IMR-90 (cell line): ENCODE measurements around the gene PTH1R. TPM values are rescaled to one million over a fixed set of nuclear protein-coding genes. Genes with fewer than 3 reads are reported as not detected.

ENCODE experiments used
- ATAC-seq: fragments of 200-7000 bp; cut with Tn5 transposase; 2 replicates; pipeline ENCODE4 v1.9.1; 2020; ENCODE audit warnings: low read depth, mild to moderate bottlenecking, moderate library complexity
- BruUV-seq: library from RNA; stranded (reverse); fragments of 400-500 nt; replicated peaks from 2 replicates; lab custom pipeline; 2021; lab: Mats Ljungman, UMichigan
- CTCF ChIA-PET: fragments of 300-600 bp; formaldehyde crosslinking; extraction: SDS; loops from one replicate; lab custom pipeline; 2021; ENCODE audit warnings: antibody characterized with exemption; lab: Yijun Ruan, JAX
- POLR2A ChIA-PET: fragments of 300-600 bp; sonication (Branson Sonifier 250); formaldehyde crosslinking; loops from one replicate; lab custom pipeline; 2022; ENCODE audit warnings: antibody characterized with exemption; ENCODE audit not compliant: unreplicated experiment; lab: Charles Lee
- DNase-seq: peaks from one replicate; pipeline ENCODE4 v3.0.0; 2013
- H2AFZ ChIP-seq: replicated peaks from 2 replicates; pipeline ENCODE3; 2013; ENCODE audit warnings: low read length, mild to moderate bottlenecking; ENCODE audit not compliant: poor library complexity
- H2AK5ac ChIP-seq: 2 replicates; pipeline ENCODE4 v1.6.1; 2013; ENCODE audit warnings: low read depth, low read length, inconsistent platforms
- H2AK9ac ChIP-seq: replicated peaks from 2 replicates; pipeline ENCODE3; 2013; ENCODE audit warnings: mild to moderate bottlenecking, low read depth, low read length, moderate library complexity; ENCODE audit not compliant: poor library complexity
- H2BK120ac ChIP-seq: 2 replicates; pipeline ENCODE4 v1.6.1; 2013; ENCODE audit warnings: low read depth, low read length, inconsistent platforms
- H2BK15ac ChIP-seq: 3 replicates; pipeline ENCODE4 v1.6.1; 2013; ENCODE audit warnings: low read depth, low read length, inconsistent platforms
- H2BK20ac ChIP-seq: 2 replicates; pipeline ENCODE4 v1.6.1; 2013; ENCODE audit warnings: low read depth, mild to moderate bottlenecking, inconsistent platforms, low read length, moderate library complexity
- H2BK5ac ChIP-seq: 2 replicates; pipeline ENCODE4 v1.6.1; 2013; ENCODE audit warnings: mild to moderate bottlenecking, low read depth, low read length, inconsistent platforms; ENCODE audit not compliant: poor library complexity, severe bottlenecking
- H3K14ac ChIP-seq: replicated peaks from 2 replicates; pipeline ENCODE4 v1.6.1; 2013; ENCODE audit warnings: low read depth, low read length, inconsistent platforms
- H3K18ac ChIP-seq: 2 replicates; pipeline ENCODE4 v1.6.1; 2013; ENCODE audit warnings: low read depth, low read length, control low read depth
- H3K23ac ChIP-seq: 2 replicates; pipeline ENCODE4 v1.6.1; 2013; ENCODE audit warnings: low read depth, low read length, inconsistent platforms
- H3K27ac ChIP-seq: 2 replicates; pipeline ENCODE4 v1.5.1; 2013; ENCODE audit warnings: mild to moderate bottlenecking, control low read depth, low read length; ENCODE audit not compliant: insufficient read depth
- H3K27me3 ChIP-seq: 2 replicates; pipeline ENCODE4 v1.6.1; 2013; ENCODE audit warnings: low read length; ENCODE audit not compliant: control insufficient read depth, insufficient read depth
- H3K36me3 ChIP-seq: 2 replicates; pipeline ENCODE4 v1.6.1; 2013; ENCODE audit warnings: low read length, mixed read lengths; ENCODE audit not compliant: control insufficient read depth, insufficient read depth
- H3K4ac ChIP-seq: 2 replicates; pipeline ENCODE4 v1.6.1; 2013; ENCODE audit warnings: low read depth, low read length, inconsistent platforms
- H3K4me1 ChIP-seq: 2 replicates; pipeline ENCODE4 v1.6.1; 2013; ENCODE audit warnings: low read length, mixed read lengths; ENCODE audit not compliant: control insufficient read depth, insufficient read depth
- H3K4me2 ChIP-seq: 2 replicates; pipeline ENCODE4 v1.6.1; 2013; ENCODE audit warnings: low read depth, mild to moderate bottlenecking, control low read depth, low read length, moderate library complexity
- H3K4me3 ChIP-seq: 2 replicates; pipeline ENCODE4 v1.5.1; 2013; ENCODE audit warnings: low read depth, mild to moderate bottlenecking, control low read depth, low read length, moderate library complexity; ENCODE audit not compliant: insufficient read depth
- H3K56ac ChIP-seq: 2 replicates; pipeline ENCODE4 v1.6.1; 2013; ENCODE audit warnings: low read length, inconsistent platforms; ENCODE audit not compliant: insufficient read depth; ENCODE audit errors: extremely low read depth
- H3K79me1 ChIP-seq, 2 experiments: 2 replicates each; pipeline ENCODE4 v1.6.1; 2013; ENCODE audit warnings: low read length in 2 of 2, inconsistent platforms in 1 of 2, low read depth in 1 of 2
- H3K9ac ChIP-seq: 2 replicates; pipeline ENCODE4 v1.6.1; 2013; ENCODE audit warnings: low read depth, low read length, control low read depth
- H3K9me1 ChIP-seq: 2 replicates; pipeline ENCODE4 v1.6.1; 2013; ENCODE audit warnings: low read length, inconsistent platforms; ENCODE audit not compliant: insufficient read depth
- H3K9me3 ChIP-seq: 2 replicates; pipeline ENCODE4 v1.6.1; 2013; ENCODE audit warnings: low read length; ENCODE audit not compliant: control insufficient read depth, insufficient read depth
- H4K20me1 ChIP-seq: 2 replicates; pipeline ENCODE4 v1.6.1; 2013; ENCODE audit warnings: low read length, inconsistent platforms; ENCODE audit not compliant: insufficient read depth
- H4K5ac ChIP-seq: 2 replicates; pipeline ENCODE4 v1.6.1; 2013; ENCODE audit warnings: mild to moderate bottlenecking, low read depth, low read length, control low read depth
- H4K8ac ChIP-seq, 2 experiments: 2 replicates each; pipeline ENCODE4 v1.6.1; 2013; ENCODE audit warnings: low read depth in 2 of 2, low read length in 2 of 2, control low read depth in 1 of 2, inconsistent platforms in 1 of 2
- H4K91ac ChIP-seq: 2 replicates; pipeline ENCODE4 v1.6.1; 2013; ENCODE audit warnings: low read depth, low read length, inconsistent platforms; ENCODE audit not compliant: insufficient read depth
- CHD1 ChIP-seq: IDR thresholded peaks from 2 replicates; pipeline ENCODE4 v1.6.1; 2012; ENCODE audit warnings: low read depth, low read length, improper control_type of control experiment
- CTCF ChIP-seq: conservative IDR thresholded peaks from 2 replicates; pipeline ENCODE4 v1.5.1; 2012; ENCODE audit warnings: mild to moderate bottlenecking, low read depth, low read length, improper control_type of control experiment
- USF2 ChIP-seq: fragments of 150-350 bp; IDR thresholded peaks from 2 replicates; pipeline ENCODE4 v1.6.1; 2017; ENCODE audit warnings: mild to moderate bottlenecking, antibody characterized with exemption, low read length, low read depth
- WGBS, 2 experiments: methylation state at CpG; one replicate each; pipeline versions ENCODE4 v1.1.5 to v1.1.7; 2013; ENCODE audit warnings: missing lambda C conversion rate in 2 of 2; ENCODE audit not compliant: insufficient read length in 1 of 2; ENCODE audit errors: extremely low coverage in 2 of 2; 5-methylcytosine and 5-hydroxymethylcytosine counted together
- dilution Hi-C: fragments of 300-500 bp; cut with HindIII; formaldehyde crosslinking; loops from one replicate; pipeline ENCODE4 v1.14.3; 2018; ENCODE audit warnings: low sequenced_read_pairs; ENCODE audit not compliant: unreplicated experiment
- in situ Hi-C: fragments of 300-500 bp; cut with MboI; formaldehyde crosslinking; loops from 3 replicates; pipeline ENCODE4 v1.14.3; 2019; ENCODE audit warnings: low sequenced_read_pairs, inconsistent platforms, mixed read lengths
- intact Hi-C: fragments of 100-400 bp; cut with micrococcal nuclease; formaldehyde crosslinking; loops from 2 replicates; pipeline ENCODE4 v1.10.0; 2022
- polyA plus RNA-seq, 3 experiments: library from polyadenylated mRNA; depleted of rRNA; stranded (reverse); fragments of >200 nt; gene quantifications; 2 replicates each; pipeline ENCODE4 v1.2.3, GENCODE V29; 2012; ENCODE audit warnings: low replicate concordance in 1 of 3
- total RNA-seq: library from RNA; depleted of rRNA; stranded (reverse); fragments of >200 nt; gene quantifications from 2 replicates; pipeline ENCODE4 v1.2.3, GENCODE V29; 2012

PTH1R gene
- total and polyA plus RNA-seq, 2 of the 4 experiments (the other 2 are of a cell fraction), result 0.15 to 0.18 TPM

GRCh38 chr3:46934498-46935167 is 57.1 kb downstream of the PTH1R start:
- ChIA-PET POLR2A (no interaction called here), CTCF (interaction anchor here (0.6 to 1.9 kb wide), 5 partner anchors 10 to 35 kb away, joined by 3 to 5 read pairs (median 4); no protein-coding TSS in a partner anchor)
- peak overlapping the region; percentile 91 for H3K27ac ChIP-seq
- peaks cover 49% of the 10 kb centered on the region for H4K20me1 ChIP-seq
- peaks cover 44 to 97% of the 10 kb centered on the region in 2 experiments for H3K79me1 ChIP-seq
- no peaks in the 10 kb centered on the region for H3K9me3 ChIP-seq
- H2AFZ ChIP-seq, result no peak overlapping the region
- H2BK20ac ChIP-seq, result peak overlapping the region; percentile 44
- peak overlapping the region; percentile 74 for H3K23ac ChIP-seq
- H3K18ac ChIP-seq, result peak overlapping the region; percentile 83
- H3K56ac ChIP-seq, result no peak overlapping the region
- peak overlapping the region; percentile 36 to 90 for H4K8ac ChIP-seq
- H3K4me2 ChIP-seq, result peak overlapping the region; percentile 28; the same call in 1 of the 2 replicates
- no peak overlapping the region for H3K9ac ChIP-seq
- ATAC-seq (no peak), DNase-seq (no peak)
- H2AK9ac ChIP-seq, result peak overlapping the region; percentile 79
- peak overlapping the region; percentile 90; the same call in 2 of the 3 replicates for H2BK15ac ChIP-seq
- in situ Hi-C loops, result no loop called here
- peaks cover 55% of the 10 kb centered on the region for H3K9me1 ChIP-seq
- peak overlapping the region; percentile 72 for H4K5ac ChIP-seq
- peak overlapping the region; percentile 99 for H2AK5ac ChIP-seq
- H2BK5ac ChIP-seq, result peak overlapping the region; percentile 88
- no peaks in the 10 kb centered on the region for H3K27me3 ChIP-seq
- no TSS peak for BruUV-seq
- intact Hi-C loops, result loop anchor here (2.0 to 10.0 kb wide), 2 partner anchors 42 to 230 kb away; partner anchors contain the start of genes CCDC12 and SETD2
- TF ChIP-seq USF2, result no peak
- TF ChIP-seq CHD1, result no peak
- TF ChIP-seq CTCF, result no peak
- dilution Hi-C loops, result no loop called here
- H3K4ac ChIP-seq, result peak overlapping the region; percentile 97
- peak overlapping the region; percentile 82 for H4K91ac ChIP-seq
- peaks cover 56% of the 10 kb centered on the region for H3K4me1 ChIP-seq
- H3K36me3 ChIP-seq, result peaks cover 18% of the 10 kb centered on the region
- peak overlapping the region; percentile 46 for H2BK120ac ChIP-seq
- no peak overlapping the region for H3K4me3 ChIP-seq
- 90% methylated on average over 6 of the region's 8 CpGs; no CpG with 5 or more reads in 1 of the 2 experiments for WGBS, 2 experiments
- peak overlapping the region; percentile 82 for H3K14ac ChIP-seq
